Measurements from ENCODE around the gene MT1M. TPM values are rescaled to one million over a fixed set of nuclear protein-coding genes. Genes with fewer than 3 reads are reported as not detected.
A peak's percentile ranks its signal among the peaks of the same experiment; 100 is the strongest.

MT1M gene
- total RNA-seq, 4 donors from 2014 or later, result 2.7 to 48.3 (median 5.2) TPM; not detected in 1

- intact Hi-C loops (cut with DNase I; ENCODE audit: low total_unique reads), result no loop called here
- no peak for DNase-seq
- WGBS, 2 donors (ENCODE audit: low coverage in 1 of 2), result 67% methylated on average over 1 of the region's 1 CpG; no CpG with 5 or more reads in 1 of the 2 donors
- H3K4me1 ChIP-seq, result peaks cover 0 to 9% (median 6%) of the 10 kb centered on the region in 4 donors
- TF ChIP-seq POLR2AphosphoS5 (IDR thresholded peaks at IDR 0.05) (no peak), EP300 (IDR thresholded peaks at IDR 0.05; ENCODE audit: low read depth) (no peak), POLR2A (IDR thresholded peaks at IDR 0.05) (no peak)
- TF ChIP-seq, protein P1, sequence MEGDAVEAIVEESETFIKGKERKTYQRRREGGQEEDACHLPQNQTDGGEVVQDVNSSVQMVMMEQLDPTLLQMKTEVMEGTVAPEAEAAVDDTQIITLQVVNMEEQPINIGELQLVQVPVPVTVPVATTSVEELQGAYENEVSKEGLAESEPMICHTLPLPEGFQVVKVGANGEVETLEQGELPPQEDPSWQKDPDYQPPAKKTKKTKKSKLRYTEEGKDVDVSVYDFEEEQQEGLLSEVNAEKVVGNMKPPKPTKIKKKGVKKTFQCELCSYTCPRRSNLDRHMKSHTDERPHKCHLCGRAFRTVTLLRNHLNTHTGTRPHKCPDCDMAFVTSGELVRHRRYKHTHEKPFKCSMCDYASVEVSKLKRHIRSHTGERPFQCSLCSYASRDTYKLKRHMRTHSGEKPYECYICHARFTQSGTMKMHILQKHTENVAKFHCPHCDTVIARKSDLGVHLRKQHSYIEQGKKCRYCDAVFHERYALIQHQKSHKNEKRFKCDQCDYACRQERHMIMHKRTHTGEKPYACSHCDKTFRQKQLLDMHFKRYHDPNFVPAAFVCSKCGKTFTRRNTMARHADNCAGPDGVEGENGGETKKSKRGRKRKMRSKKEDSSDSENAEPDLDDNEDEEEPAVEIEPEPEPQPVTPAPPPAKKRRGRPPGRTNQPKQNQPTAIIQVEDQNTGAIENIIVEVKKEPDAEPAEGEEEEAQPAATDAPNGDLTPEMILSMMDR (IDR thresholded peaks at IDR 0.05), result no peak
- peaks cover 19% of the 10 kb centered on the region for H3K27me3 ChIP-seq
- H3K36me3 ChIP-seq, result no peaks in the 10 kb centered on the region
- in situ Hi-C loops (cut with MboI; ENCODE audit: low pct_ligation_motif_present in 1 of 4, low pct_unique_long_range_greater_than_20kb in 1 of 4, low sequenced_read_pairs in 3 of 4), result no loop called here
- H3K27ac ChIP-seq, result no peak overlapping the region
- no peak overlapping the region for H3K4me3 ChIP-seq
- no peaks in the 10 kb centered on the region for H3K9me3 ChIP-seq
These were observed 20.1 kb downstream of the MT1M start for GRCh38 chr16:56652600-56652999.

DNA sequence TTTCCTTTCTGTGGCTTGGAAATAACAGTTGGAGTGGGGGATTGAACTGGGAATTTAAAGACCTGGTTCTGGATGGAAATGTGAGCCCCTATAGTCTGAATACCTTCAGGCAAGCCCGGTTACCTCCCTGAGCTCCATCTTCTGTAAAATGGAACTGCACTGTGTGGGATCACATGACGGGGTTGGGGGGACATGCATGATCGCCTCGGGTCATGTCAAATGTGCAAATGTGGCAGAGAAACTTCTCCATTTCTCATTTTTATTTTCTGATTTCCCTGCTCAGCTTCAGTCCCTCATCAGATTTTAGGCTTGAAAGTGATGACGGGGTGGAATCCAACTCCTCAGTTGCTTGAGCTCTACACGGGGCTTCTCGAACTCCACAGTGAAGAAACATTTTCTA, 20.8 kb downstream of the MT1M start:
- H3K4me3 ChIP-seq, result no peak overlapping the region
- no peaks in the 10 kb centered on the region for H3K36me3 ChIP-seq
- no peak for TF ChIP-seq POLR2AphosphoS5 (IDR thresholded peaks at IDR 0.05)
- in situ Hi-C loops (cut with MboI; ENCODE audit: low pct_ligation_motif_present in 1 of 4, low pct_unique_long_range_greater_than_20kb in 1 of 4, low sequenced_read_pairs in 3 of 4) (no loop called here), intact Hi-C loops (cut with DNase I; ENCODE audit: low total_unique reads) (no loop called here)
- H3K27me3 ChIP-seq, result peaks cover 13% of the 10 kb centered on the region
- H3K9me3 ChIP-seq, result no peaks in the 10 kb centered on the region
- 81 to 83% methylated on average over 4 to 7 of the region's 7 CpGs for WGBS, 2 donors (ENCODE audit: low coverage in 1 of 2)
- DNase-seq, result no peak
- H3K4me1 ChIP-seq, result peaks cover 3 to 11% (median 6%) of the 10 kb centered on the region in 4 donors
- H3K27ac ChIP-seq, result no peak overlapping the region

DNA sequence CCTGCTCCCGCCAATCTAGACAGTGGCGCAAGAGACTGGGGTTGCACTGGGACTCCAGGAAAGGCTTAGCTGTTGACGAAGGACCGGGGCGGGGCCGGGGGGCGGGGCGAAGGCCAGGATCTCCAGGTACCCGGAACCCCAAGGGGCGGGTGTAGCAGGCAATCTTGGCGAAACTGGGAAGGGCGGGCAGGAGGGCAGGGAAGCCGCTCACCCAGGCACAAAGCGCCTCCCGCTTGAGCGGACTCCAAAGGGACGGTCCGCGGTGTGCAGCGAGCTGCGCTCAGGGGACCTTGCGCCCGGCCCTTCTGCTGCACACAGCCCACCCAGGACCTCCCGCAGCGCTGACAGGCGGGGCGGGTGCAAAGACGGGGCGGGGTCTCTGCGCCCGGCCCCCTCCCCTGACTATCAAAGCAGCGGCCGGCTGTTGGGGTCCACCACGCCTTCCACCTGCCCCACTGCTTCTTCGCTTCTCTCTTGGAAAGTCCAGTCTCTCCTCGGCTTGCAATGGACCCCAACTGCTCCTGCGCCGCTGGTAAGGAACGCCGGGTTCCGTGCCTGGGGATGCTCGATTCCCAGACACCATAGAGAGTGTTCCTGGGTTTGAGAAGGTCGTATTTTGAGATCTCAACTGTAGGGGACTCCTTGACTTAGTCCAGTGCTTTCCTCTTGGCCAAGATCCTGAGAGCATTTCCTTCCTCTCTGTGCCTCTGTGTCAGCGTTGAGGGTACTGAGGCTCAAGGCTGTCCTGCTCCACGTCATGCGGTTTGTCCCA, 25.3 kb downstream of the MT1M start, which contains the start of gene MT1F:
MT1F (plus strand) TSS at position 405 of the 772 bp plus-strand sequence; CDS start at position 505, 100 bp downstream.
- in situ Hi-C loops (cut with MboI; ENCODE audit: low pct_ligation_motif_present in 1 of 4, low pct_unique_long_range_greater_than_20kb in 1 of 4, low sequenced_read_pairs in 3 of 4) (no loop called here), intact Hi-C loops (cut with DNase I; ENCODE audit: low total_unique reads) (no loop called here)
- Histone ChIP-seq H3K27me3 (peaks cover 22% of the 10 kb centered on the region), H3K9me3 (no peaks in the 10 kb centered on the region), H3K27ac (peak within 1 kb of the TSS; percentile 59 to 79 (median 75)), H3K4me1 (peaks cover 5 to 18% (median 16%) of the 10 kb centered on the region in 4 donors), H3K36me3 (no peaks in the 10 kb centered on the region), H3K4me3 (peak within 1 kb of the TSS; percentile 21 to 54 (median 48))
- TF ChIP-seq POLR2AphosphoS5 (IDR thresholded peaks at IDR 0.05) (peak; percentile 40 to 61 (median 43)), POLR2A (IDR thresholded peaks at IDR 0.05) (peak; percentile 61), EP300 (IDR thresholded peaks at IDR 0.05; ENCODE audit: low read depth) (no peak)
- DNase-seq, result peak; percentile 96
- 2% methylated on average over 45 of the region's 46 CpGs; no CpG with 5 or more reads in 1 of the 2 donors for WGBS, 2 donors (ENCODE audit: low coverage in 1 of 2)

DNA sequence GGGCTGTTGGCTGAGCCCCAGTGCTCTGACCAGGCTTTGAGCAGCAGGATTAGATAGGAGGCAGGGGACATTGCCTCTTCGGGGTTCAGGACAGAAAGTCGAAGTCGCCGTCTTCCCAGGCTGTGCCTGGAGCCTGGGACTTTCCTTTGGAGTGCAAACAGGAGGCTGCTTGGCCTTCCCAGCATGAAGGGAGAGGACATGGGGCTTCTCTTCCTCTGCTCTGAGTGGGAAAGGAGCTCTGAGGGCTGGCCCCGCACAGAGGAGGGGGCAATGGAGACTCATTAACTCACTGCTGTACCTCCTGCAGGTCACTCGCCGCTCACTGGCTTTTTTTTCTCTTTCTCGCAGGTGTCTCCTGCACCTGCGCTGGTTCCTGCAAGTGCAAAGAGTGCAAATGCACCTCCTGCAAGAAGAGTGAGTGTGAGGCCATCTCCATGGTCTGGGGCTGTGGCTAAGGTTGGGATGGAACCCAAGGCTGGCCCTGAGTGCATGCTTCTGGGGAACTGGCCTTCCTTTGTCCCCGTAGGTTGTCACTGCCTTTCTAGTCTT, 25.9 kb downstream of the MT1M start:
- H3K36me3 ChIP-seq, result no peaks in the 10 kb centered on the region
- H3K4me3 ChIP-seq, result peak overlapping the region in 3 of 4 donors; percentile 45 to 54 (median 50)
- peaks cover 5 to 23% (median 17%) of the 10 kb centered on the region in 4 donors for H3K4me1 ChIP-seq
- intact Hi-C loops (cut with DNase I; ENCODE audit: low total_unique reads) (no loop called here), in situ Hi-C loops (cut with MboI; ENCODE audit: low pct_ligation_motif_present in 1 of 4, low pct_unique_long_range_greater_than_20kb in 1 of 4, low sequenced_read_pairs in 3 of 4) (no loop called here)
- H3K27ac ChIP-seq, result peak overlapping the region in 3 of 4 donors; percentile 59 to 79 (median 75)
- peaks cover 29% of the 10 kb centered on the region for H3K27me3 ChIP-seq
- H3K9me3 ChIP-seq, result no peaks in the 10 kb centered on the region
- TF ChIP-seq, protein P1 (IDR thresholded peaks at IDR 0.05), result no peak
- TF ChIP-seq POLR2AphosphoS5 (IDR thresholded peaks at IDR 0.05) (no peak), EP300 (IDR thresholded peaks at IDR 0.05; ENCODE audit: low read depth) (no peak), POLR2A (IDR thresholded peaks at IDR 0.05) (no peak)
- WGBS, 2 donors (ENCODE audit: low coverage in 1 of 2), result 27% methylated on average over 10 of the region's 10 CpGs; no CpG with 5 or more reads in 1 of the 2 donors
- DNase-seq, result peak; percentile 54
